Measurements from ENCODE around the gene AFDN.
A peak's percentile ranks its signal among the peaks of the same experiment; 100 is the strongest.

AFDN gene

GRCh38 chr6:167870321-167870720 is 43.6 kb downstream of the AFDN start:
- Histone ChIP-seq H3K36me3 (ENCODE audit: insufficient read depth) (no peaks in the 10 kb centered on the region), H3K9ac (no peak overlapping the region), H3K4me1 (ENCODE audit: low read depth, poor library complexity, severe bottlenecking) (peaks cover 26% of the 10 kb centered on the region), H2AFZ (ENCODE audit: low read depth) (no peak overlapping the region), H3K27me3 (ENCODE audit: insufficient read depth, low read depth) (no peaks in the 10 kb centered on the region), H3K27ac (no peak overlapping the region), H3K4me3 (IDR thresholded peaks at IDR 0.05; ENCODE audit: insufficient read depth, low read depth, low read length) (no peak overlapping the region), H4K20me1 (ENCODE audit: insufficient read depth) (no peaks in the 10 kb centered on the region), H3K4me2 (no peak overlapping the region), H3K79me2 (ENCODE audit: insufficient read depth, low read depth) (no peaks in the 10 kb centered on the region)
- no peak for TF ChIP-seq CTCF (conservative IDR thresholded peaks at IDR 0.05; ENCODE audit: low read depth, low read length)

GRCh38 chr6:167872538-167873210 is 46.0 kb downstream of the AFDN start:
- peaks cover 26% of the 10 kb centered on the region for H3K4me1 ChIP-seq (ENCODE audit: low read depth, poor library complexity, severe bottlenecking)
- H2AFZ ChIP-seq (ENCODE audit: low read depth) = no peak overlapping the region
- no peaks in the 10 kb centered on the region for H3K36me3 ChIP-seq (ENCODE audit: insufficient read depth)
- peak overlapping the region; percentile 12; the same call in 1 of the 2 replicates for H3K27ac ChIP-seq
- no peak overlapping the region for H3K4me3 ChIP-seq (IDR thresholded peaks at IDR 0.05; ENCODE audit: insufficient read depth, low read depth, low read length)
- no peaks in the 10 kb centered on the region for H3K79me2 ChIP-seq (ENCODE audit: insufficient read depth, low read depth)
- no peaks in the 10 kb centered on the region for H4K20me1 ChIP-seq (ENCODE audit: insufficient read depth)
- H3K27me3 ChIP-seq (ENCODE audit: insufficient read depth, low read depth) = no peaks in the 10 kb centered on the region
- H3K9ac ChIP-seq = no peak overlapping the region
- no peak overlapping the region; the same call in 1 of the 2 replicates for H3K4me2 ChIP-seq
- TF ChIP-seq CTCF (conservative IDR thresholded peaks at IDR 0.05; ENCODE audit: low read depth, low read length) = no peak

GRCh38 chr6:167877994-167878779 is 51.5 kb downstream of the AFDN start:
- no peak overlapping the region for H2AFZ ChIP-seq (ENCODE audit: low read depth)
- peaks cover 7% of the 10 kb centered on the region for H3K4me1 ChIP-seq (ENCODE audit: low read depth, poor library complexity, severe bottlenecking)
- H3K9ac ChIP-seq = no peak overlapping the region
- no peaks in the 10 kb centered on the region for H3K27me3 ChIP-seq (ENCODE audit: insufficient read depth, low read depth)
- no peaks in the 10 kb centered on the region for H3K36me3 ChIP-seq (ENCODE audit: insufficient read depth)
- H3K79me2 ChIP-seq (ENCODE audit: insufficient read depth, low read depth) = no peaks in the 10 kb centered on the region
- H3K4me2 ChIP-seq = no peak overlapping the region
- no peak overlapping the region for H3K4me3 ChIP-seq (IDR thresholded peaks at IDR 0.05; ENCODE audit: insufficient read depth, low read depth, low read length)
- H3K27ac ChIP-seq = no peak overlapping the region
- H4K20me1 ChIP-seq (ENCODE audit: insufficient read depth) = no peaks in the 10 kb centered on the region
- TF ChIP-seq CTCF (conservative IDR thresholded peaks at IDR 0.05; ENCODE audit: low read depth, low read length) = no peak

GRCh38 chr6:167879612-167880011 is 52.9 kb downstream of the AFDN start:
- no peak for TF ChIP-seq CTCF (conservative IDR thresholded peaks at IDR 0.05; ENCODE audit: low read depth, low read length)

More at GRCh38 chr6:167879612-167880011, 52.9 kb downstream of the AFDN start:
- H4K20me1 ChIP-seq (ENCODE audit: insufficient read depth) = no peaks in the 10 kb centered on the region
- H3K27me3 ChIP-seq (ENCODE audit: insufficient read depth, low read depth) = no peaks in the 10 kb centered on the region
- no peaks in the 10 kb centered on the region for H3K36me3 ChIP-seq (ENCODE audit: insufficient read depth)
- no peaks in the 10 kb centered on the region for H3K4me1 ChIP-seq (ENCODE audit: low read depth, poor library complexity, severe bottlenecking)
- H3K27ac ChIP-seq = no peak overlapping the region
- no peak overlapping the region for H3K9ac ChIP-seq
- H2AFZ ChIP-seq (ENCODE audit: low read depth) = no peak overlapping the region
- H3K4me3 ChIP-seq (IDR thresholded peaks at IDR 0.05; ENCODE audit: insufficient read depth, low read depth, low read length) = no peak overlapping the region
- H3K79me2 ChIP-seq (ENCODE audit: insufficient read depth, low read depth) = no peaks in the 10 kb centered on the region
- H3K4me2 ChIP-seq = no peak overlapping the region

Data from KMS-11 (cell line).